ENCODE results near the gene DUSP5. TPM values are rescaled to one million over a fixed set of nuclear protein-coding genes. Genes with fewer than 3 reads are reported as not detected.

The DUSP5 gene
- total RNA-seq, 1 experiment from 2014 or later, result 30.1 TPM

- no peak for DNase-seq (ENCODE audit: low read depth, low spot score)
- no peak for ATAC-seq
- Histone ChIP-seq H3K4me3 (ENCODE audit: low read depth in 2 of 2, low read length in 2 of 2) (no peak overlapping the region), H3K4me1 (ENCODE audit: control insufficient read depth, insufficient read depth, low read length) (peaks cover 40% of the 10 kb centered on the region), H3K27me3 (ENCODE audit: control insufficient read depth, insufficient read depth, low read length) (no peaks in the 10 kb centered on the region), H3K36me3 (ENCODE audit: control insufficient read depth, insufficient read depth, low read length) (no peaks in the 10 kb centered on the region), H3K27ac (ENCODE audit: low read length) (no peak overlapping the region), H3K9me3 (ENCODE audit: control insufficient read depth, insufficient read depth, low read depth, low read length) (no peaks in the 10 kb centered on the region)
- ChIA-PET POLR2A (no interaction called here), CTCF (no interaction called here)
- TF ChIP-seq REST (IDR thresholded peaks at IDR 0.05; ENCODE audit: insufficient read depth in 1 of 2, low read depth in 2 of 2, low read length in 1 of 2), result no peak
- TF ChIP-seq POLR2AphosphoS5 (IDR thresholded peaks at IDR 0.05; ENCODE audit: low read depth, low read length), result no peak
- TF ChIP-seq TCF7L2 (IDR thresholded peaks at IDR 0.05; ENCODE audit: low read depth, low read length), result no peak
- TF ChIP-seq SIN3A (IDR thresholded peaks at IDR 0.05; ENCODE audit: borderline replicate concordance, insufficient read depth, low read depth, low read length), result no peak
- TF ChIP-seq, protein P1, sequence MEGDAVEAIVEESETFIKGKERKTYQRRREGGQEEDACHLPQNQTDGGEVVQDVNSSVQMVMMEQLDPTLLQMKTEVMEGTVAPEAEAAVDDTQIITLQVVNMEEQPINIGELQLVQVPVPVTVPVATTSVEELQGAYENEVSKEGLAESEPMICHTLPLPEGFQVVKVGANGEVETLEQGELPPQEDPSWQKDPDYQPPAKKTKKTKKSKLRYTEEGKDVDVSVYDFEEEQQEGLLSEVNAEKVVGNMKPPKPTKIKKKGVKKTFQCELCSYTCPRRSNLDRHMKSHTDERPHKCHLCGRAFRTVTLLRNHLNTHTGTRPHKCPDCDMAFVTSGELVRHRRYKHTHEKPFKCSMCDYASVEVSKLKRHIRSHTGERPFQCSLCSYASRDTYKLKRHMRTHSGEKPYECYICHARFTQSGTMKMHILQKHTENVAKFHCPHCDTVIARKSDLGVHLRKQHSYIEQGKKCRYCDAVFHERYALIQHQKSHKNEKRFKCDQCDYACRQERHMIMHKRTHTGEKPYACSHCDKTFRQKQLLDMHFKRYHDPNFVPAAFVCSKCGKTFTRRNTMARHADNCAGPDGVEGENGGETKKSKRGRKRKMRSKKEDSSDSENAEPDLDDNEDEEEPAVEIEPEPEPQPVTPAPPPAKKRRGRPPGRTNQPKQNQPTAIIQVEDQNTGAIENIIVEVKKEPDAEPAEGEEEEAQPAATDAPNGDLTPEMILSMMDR (IDR thresholded peaks at IDR 0.05), result no peak
- in situ Hi-C loops (cut with HindIII; ENCODE audit: low pct_unique_long_range_greater_than_20kb, low sequenced_read_pairs) (no loop called here), intact Hi-C loops (cut with micrococcal nuclease; ENCODE audit: unreplicated experiment) (no loop called here)
- BruUV-seq (replicated peaks), result no TSS peak
These were observed 7.5 kb downstream of the DUSP5 start for GRCh38 chr10:110505130-110505770.

DNA sequence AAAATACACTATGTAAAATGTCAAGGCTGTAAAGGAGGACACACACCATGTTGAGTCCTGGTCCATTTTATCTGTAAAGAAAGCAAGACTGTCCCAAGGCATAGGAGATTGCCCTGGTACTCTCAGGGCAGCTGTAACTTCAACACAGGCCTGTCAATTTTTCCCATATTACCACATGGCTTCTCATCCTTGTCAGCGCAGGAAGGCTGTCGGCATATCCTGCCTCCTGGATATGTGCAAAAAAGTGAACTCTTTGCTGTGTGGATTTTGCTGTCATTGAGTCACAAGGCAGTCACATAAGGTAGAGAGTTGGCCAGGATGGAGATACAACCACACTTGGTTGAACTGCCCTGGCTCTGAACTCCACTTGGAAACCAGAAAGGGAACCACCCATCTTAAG lies 8.7 kb downstream of the DUSP5 start:
- no peak for TF ChIP-seq REST (IDR thresholded peaks at IDR 0.05; ENCODE audit: insufficient read depth in 1 of 2, low read depth in 2 of 2, low read length in 1 of 2)
- no peak for TF ChIP-seq SIN3A (IDR thresholded peaks at IDR 0.05; ENCODE audit: borderline replicate concordance, insufficient read depth, low read depth, low read length)
- TF ChIP-seq, protein P1 (IDR thresholded peaks at IDR 0.05), result no peak
- TF ChIP-seq TCF7L2 (IDR thresholded peaks at IDR 0.05; ENCODE audit: low read depth, low read length), result no peak
- no peak for TF ChIP-seq POLR2AphosphoS5 (IDR thresholded peaks at IDR 0.05; ENCODE audit: low read depth, low read length)
- POLR2A ChIA-PET, result interaction anchor here (0.6 kb wide), 1 partner anchor 319 kb away, joined by 10 read pairs; no protein-coding TSS in a partner anchor
- H3K27ac ChIP-seq (ENCODE audit: low read length), result no peak overlapping the region
- H3K27me3 ChIP-seq (ENCODE audit: control insufficient read depth, insufficient read depth, low read length), result no peaks in the 10 kb centered on the region
- intact Hi-C loops (cut with micrococcal nuclease; ENCODE audit: unreplicated experiment), result no loop called here
- H3K36me3 ChIP-seq (ENCODE audit: control insufficient read depth, insufficient read depth, low read length), result peaks cover 6% of the 10 kb centered on the region; the same call in 1 of the 2 replicates
- no peaks in the 10 kb centered on the region for H3K9me3 ChIP-seq (ENCODE audit: control insufficient read depth, insufficient read depth, low read depth, low read length)
- no TSS peak for BruUV-seq (replicated peaks)
- CTCF ChIA-PET, result interaction anchor here (0.6 kb wide), 1 partner anchor 412 kb away, joined by 5 read pairs; no protein-coding TSS in a partner anchor
- DNase-seq (ENCODE audit: low read depth, low spot score), result no peak
- in situ Hi-C loops (cut with HindIII; ENCODE audit: low pct_unique_long_range_greater_than_20kb, low sequenced_read_pairs), result no loop called here
- ATAC-seq, result no peak
- no peak overlapping the region for H3K4me3 ChIP-seq (ENCODE audit: low read depth in 2 of 2, low read length in 2 of 2)
- peaks cover 30% of the 10 kb centered on the region for H3K4me1 ChIP-seq (ENCODE audit: control insufficient read depth, insufficient read depth, low read length)
